ENCODE data around the gene PLXNA2. TPM values are rescaled to one million over a fixed set of nuclear protein-coding genes. Genes with fewer than 3 reads are reported as not detected.

The PLXNA2 gene
- total and polyA plus RNA-seq, 2 of the 13 experiments (the other 11 are each of a cell fraction or from before 2014, with no cell fraction given) = 1.1 to 2.1 TPM

DNA sequence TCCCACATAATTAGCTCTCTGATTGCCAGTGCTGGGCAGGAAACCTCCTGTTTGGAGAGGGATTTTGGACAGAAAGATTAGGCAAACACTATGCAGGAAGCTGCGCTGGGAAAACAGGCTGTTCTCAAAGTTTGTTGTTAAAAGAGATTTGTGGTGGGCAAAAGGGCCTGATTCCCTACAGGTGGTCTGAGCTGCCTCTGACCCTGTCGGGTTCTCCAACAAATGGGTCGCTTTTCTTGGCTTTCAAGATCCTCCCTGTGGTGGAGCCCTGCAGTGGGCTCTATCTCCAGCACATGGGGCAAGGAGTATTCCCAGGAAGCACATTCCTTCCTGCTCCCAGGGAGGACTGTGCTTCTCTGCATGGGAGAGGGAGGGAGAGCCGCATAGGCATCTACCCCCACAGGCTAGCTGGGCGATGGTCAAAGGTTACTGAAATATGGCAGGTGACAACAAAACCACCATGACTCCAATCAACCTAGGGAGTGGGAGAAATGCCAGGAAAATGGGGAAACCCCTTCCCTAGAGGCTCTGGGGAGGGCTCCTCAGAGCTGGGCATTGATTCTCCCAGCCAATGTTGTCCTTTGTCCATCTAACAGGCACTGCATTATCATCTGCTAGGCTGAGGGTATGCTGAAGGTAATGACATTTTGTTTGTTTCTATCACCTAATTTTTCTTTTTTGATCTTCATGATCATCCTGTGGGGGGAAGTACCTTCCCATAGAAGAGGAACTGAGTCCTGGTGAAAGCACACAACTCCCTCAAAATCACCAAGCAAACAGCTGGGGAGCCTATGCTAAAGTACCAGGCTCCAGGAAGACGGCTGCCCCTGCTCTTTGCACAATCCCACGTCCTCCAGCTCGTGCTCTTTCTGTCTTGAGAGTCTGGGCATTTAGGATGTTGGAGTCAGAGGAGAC, 85.3 kb downstream of the PLXNA2 start (continued):
- TF ChIP-seq ZNF550 (CRISPR knock-in tag; IDR thresholded peaks at IDR 0.05; ENCODE audit: borderline replicate concordance) = no peak
- no peak for TF ChIP-seq HES4 (CRISPR knock-in tag; IDR thresholded peaks at IDR 0.05; ENCODE audit: borderline replicate concordance)
- TF ChIP-seq ELF3 (CRISPR knock-in tag; IDR thresholded peaks at IDR 0.05) = peak; percentile 72
- no peak for TF ChIP-seq CTCF (CRISPR knock-in tag; IDR thresholded peaks at IDR 0.05)
- no peak for TF ChIP-seq RORA (CRISPR knock-in tag; IDR thresholded peaks at IDR 0.05)
- no peak for TF ChIP-seq FOXA1 (IDR thresholded peaks at IDR 0.05)
- TF ChIP-seq FOXA1 (CRISPR knock-in tag; IDR thresholded peaks at IDR 0.05) = peak; percentile 4; the same call in 1 of the 2 replicates
- no peak for TF ChIP-seq ZNF276 (CRISPR knock-in tag; IDR thresholded peaks at IDR 0.05; ENCODE audit: low read depth)
- TF ChIP-seq, protein P1, sequence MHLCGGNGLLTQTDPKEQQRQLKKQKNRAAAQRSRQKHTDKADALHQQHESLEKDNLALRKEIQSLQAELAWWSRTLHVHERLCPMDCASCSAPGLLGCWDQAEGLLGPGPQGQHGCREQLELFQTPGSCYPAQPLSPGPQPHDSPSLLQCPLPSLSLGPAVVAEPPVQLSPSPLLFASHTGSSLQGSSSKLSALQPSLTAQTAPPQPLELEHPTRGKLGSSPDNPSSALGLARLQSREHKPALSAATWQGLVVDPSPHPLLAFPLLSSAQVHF (CRISPR knock-in tag; IDR thresholded peaks at IDR 0.05) = no peak
- TF ChIP-seq, protein P2, sequence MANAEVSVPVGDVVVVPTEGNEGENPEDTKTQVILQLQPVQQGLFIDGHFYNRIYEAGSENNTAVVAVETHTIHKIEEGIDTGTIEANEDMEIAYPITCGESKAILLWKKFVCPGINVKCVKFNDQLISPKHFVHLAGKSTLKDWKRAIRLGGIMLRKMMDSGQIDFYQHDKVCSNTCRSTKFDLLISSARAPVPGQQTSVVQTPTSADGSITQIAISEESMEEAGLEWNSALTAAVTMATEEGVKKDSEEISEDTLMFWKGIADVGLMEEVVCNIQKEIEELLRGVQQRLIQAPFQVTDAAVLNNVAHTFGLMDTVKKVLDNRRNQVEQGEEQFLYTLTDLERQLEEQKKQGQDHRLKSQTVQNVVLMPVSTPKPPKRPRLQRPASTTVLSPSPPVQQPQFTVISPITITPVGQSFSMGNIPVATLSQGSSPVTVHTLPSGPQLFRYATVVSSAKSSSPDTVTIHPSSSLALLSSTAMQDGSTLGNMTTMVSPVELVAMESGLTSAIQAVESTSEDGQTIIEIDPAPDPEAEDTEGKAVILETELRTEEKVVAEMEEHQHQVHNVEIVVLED (CRISPR knock-in tag; IDR thresholded peaks at IDR 0.05; ENCODE audit: borderline replicate concordance) = no peak
- TF ChIP-seq PLRG1 (conservative IDR thresholded peaks at IDR 0.05) = no peak
- no peak for TF ChIP-seq ZNF180 (CRISPR knock-in tag; IDR thresholded peaks at IDR 0.05; ENCODE audit: borderline replicate concordance, low read depth)
- TF ChIP-seq, protein P3, sequence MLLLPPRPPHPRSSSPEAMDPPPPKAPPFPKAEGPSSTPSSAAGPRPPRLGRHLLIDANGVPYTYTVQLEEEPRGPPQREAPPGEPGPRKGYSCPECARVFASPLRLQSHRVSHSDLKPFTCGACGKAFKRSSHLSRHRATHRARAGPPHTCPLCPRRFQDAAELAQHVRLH (CRISPR knock-in tag; IDR thresholded peaks at IDR 0.05; ENCODE audit: borderline replicate concordance, low read depth) = peak; percentile 30; the same call in 1 of the 2 replicates
- TF ChIP-seq ZNF253 (CRISPR knock-in tag; IDR thresholded peaks at IDR 0.05; ENCODE audit: borderline replicate concordance) = no peak
- no peak for TF ChIP-seq ZKSCAN5 (CRISPR knock-in tag; IDR thresholded peaks at IDR 0.05)
- TF ChIP-seq BCL6 (CRISPR knock-in tag; IDR thresholded peaks at IDR 0.05) = no peak
- TF ChIP-seq SPEN (CRISPR knock-in tag; IDR thresholded peaks at IDR 0.05; ENCODE audit: low read depth) = no peak
- no peak for TF ChIP-seq SOX13 (IDR thresholded peaks at IDR 0.05)
- peak in 1 of 2 experiments; percentile 56; a peak in 1 of 4 replicates for TF ChIP-seq SOX13 (CRISPR knock-in tag; conservative IDR thresholded peaks at IDR 0.05 in 1 of 2, IDR thresholded peaks at IDR 0.05 in 1 of 2)
- TF ChIP-seq ZNF784 (CRISPR knock-in tag; IDR thresholded peaks at IDR 0.05; ENCODE audit: borderline replicate concordance) = no peak
- peak; percentile 65; the same call in 1 of the 2 replicates for TF ChIP-seq ARNT2 (CRISPR knock-in tag; IDR thresholded peaks at IDR 0.05; ENCODE audit: low read depth)

Data from HepG2 (cell line).